Measurements from ENCODE around the gene KCNN1.

GRCh38 chr19:17973759-17974158, 6.9 kb downstream of the KCNN1 start:
- TF ChIP-seq POLR2AphosphoS5 (IDR thresholded peaks at IDR 0.05) (no peak), CTCF (IDR thresholded peaks at IDR 0.05) (no peak), POLR2A (IDR thresholded peaks at IDR 0.05) (no peak)

Data from breast epithelium (tissue), 3 donors.